Measurements from ENCODE around the gene COQ2. TPM values are rescaled to one million over a fixed set of nuclear protein-coding genes. Genes with fewer than 3 reads are reported as not detected.
"Not testable (repeated sequence)": the region's sequence is repeated elsewhere in the genome, so short reads cannot be mapped to it uniquely, and the experiment has no call there.

Gene COQ2, protein sequence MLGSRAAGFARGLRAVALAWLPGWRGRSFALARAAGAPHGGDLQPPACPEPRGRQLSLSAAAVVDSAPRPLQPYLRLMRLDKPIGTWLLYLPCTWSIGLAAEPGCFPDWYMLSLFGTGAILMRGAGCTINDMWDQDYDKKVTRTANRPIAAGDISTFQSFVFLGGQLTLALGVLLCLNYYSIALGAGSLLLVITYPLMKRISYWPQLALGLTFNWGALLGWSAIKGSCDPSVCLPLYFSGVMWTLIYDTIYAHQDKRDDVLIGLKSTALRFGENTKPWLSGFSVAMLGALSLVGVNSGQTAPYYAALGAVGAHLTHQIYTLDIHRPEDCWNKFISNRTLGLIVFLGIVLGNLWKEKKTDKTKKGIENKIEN
- 13.1 TPM for total RNA-seq
- long read RNA-seq, transcript COQ2-206 (7 exons, 1,641 nt): major isoform, 21 of 25 reads
- long read RNA-seq, partial matches to known transcripts: 1 of 25 reads
- long read RNA-seq, other reads (novel, unspliced or antisense): 3 of 25 reads

- intact Hi-C loops (cut with DNase I): loop anchor here (5.0 to 10.0 kb wide), 3 partner anchors 173 to 390 kb away; partner anchors contain the start of genes ABRAXAS1, HELQ, MRPS18C and SEC31A
Observed at GRCh38 chr4:83284193-83285054, at the start of gene COQ2. TSS of gene COQ2 (minus strand) at chr4:83284798. CDS start at chr4:83284764, 34 bp downstream.

DNA sequence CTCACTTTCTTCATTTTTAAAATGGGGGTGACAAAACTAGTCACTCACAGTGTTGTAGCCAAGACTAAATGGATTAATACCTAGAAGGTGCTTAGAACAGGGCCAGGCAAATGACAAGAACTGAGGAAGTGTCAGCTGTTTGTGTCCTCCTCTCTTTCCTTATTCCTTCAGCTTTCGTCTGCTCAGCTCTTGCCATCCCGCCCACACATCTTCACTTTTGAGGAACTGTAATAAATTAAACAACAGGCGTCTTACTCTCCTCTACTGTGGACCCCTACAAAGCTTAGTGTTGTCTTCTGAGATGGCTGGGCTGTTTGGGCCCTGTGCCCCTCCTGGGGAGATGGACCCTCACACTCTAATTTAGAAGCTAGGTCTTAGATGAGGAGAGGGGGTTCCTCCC lies 47.4 kb upstream of the COQ2 start:
- no peak for DNase-seq (ENCODE audit: low spot score)
- intact Hi-C loops (cut with DNase I): no loop called here

More at GRCh38 chr4:83284193-83285054, at the start of gene COQ2:
- peak; percentile 98 for DNase-seq (ENCODE audit: low spot score)

- DNase-seq (ENCODE audit: low spot score): no peak
- intact Hi-C loops (cut with DNase I): no loop called here
Observed at GRCh38 chr4:83329521-83330110, 45.0 kb upstream of the COQ2 start.

DNA sequence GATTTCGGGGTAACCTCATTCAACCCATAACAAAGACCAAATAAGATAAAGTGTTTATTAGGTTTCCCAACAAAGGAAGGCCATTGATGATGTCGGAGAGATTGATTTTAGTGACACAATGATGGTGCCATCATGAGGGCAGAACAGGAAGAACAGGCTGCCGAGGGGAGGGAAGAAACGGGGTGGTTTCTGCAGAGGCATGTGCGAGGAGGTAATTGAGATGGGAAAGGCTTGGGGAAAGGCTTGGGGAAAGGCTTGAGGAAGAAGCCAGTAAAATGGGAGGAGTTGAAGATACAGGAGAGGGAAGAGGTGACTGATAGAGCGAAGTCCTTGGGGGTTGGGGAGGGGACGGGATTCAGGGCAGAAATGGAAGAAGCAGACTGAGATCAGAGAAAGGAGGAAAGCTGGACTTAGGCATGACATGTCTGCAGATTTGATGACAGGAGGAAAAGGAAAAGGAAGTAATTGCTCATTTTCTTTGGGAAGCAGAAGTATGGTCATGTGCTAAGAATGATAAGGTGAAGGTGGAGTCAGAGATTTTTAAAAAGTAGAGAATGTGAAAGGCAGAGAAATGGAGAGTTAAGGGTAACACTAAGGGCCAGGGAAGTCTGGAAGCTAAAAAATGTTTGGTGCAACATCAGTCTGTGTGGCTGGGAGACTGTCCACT lies 44.1 kb upstream of the COQ2 start:
- no peak for DNase-seq (ENCODE audit: low spot score)
- intact Hi-C loops (cut with DNase I): no loop called here

DNA sequence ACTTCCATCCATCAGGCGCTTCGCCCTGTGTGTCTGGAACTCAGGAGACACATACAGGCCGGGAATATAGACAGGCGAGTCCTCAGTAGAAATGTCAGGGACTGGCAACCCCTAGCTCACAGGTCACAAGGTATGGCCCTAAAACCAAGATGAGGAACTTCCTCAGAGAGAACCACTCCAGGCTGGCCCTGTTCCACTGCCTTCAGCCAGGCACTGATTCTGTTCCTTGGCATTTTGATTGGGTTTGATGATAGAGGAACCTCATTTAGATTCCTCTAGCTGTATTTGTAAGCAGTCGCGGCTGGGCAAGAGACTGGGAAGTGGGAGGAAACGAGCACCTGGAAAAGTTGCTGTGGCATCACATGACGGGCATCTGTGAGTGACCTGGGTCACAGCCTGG lies 41.9 kb upstream of the COQ2 start:
- DNase-seq (ENCODE audit: low spot score): no peak
- intact Hi-C loops (cut with DNase I): no loop called here

GRCh38 chr4:83325306-83325705 lies 40.7 kb upstream of the COQ2 start:
- intact Hi-C loops (cut with DNase I); DNase-seq (ENCODE audit: low spot score): not testable (repeated sequence)

DNA sequence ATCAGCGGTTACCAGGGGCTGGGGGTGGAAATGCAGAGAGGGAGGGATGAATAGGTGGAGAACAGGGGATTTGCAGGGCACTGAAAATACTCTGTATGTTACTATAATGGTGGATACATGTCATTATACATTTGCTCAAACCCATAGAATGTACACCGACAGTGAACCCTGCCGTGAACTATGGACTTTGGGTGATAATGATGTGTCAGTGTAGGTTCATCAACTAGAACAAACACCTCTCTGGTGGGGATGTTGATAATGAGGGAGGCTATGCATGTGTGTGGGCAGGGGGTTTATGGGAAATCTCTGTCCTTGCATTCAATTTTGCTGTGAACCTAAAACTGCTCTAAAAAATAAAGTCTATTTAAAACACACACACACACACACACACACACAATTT lies 38.5 kb upstream of the COQ2 start:
- no peak for DNase-seq (ENCODE audit: low spot score)
- intact Hi-C loops (cut with DNase I): no loop called here

DNA sequence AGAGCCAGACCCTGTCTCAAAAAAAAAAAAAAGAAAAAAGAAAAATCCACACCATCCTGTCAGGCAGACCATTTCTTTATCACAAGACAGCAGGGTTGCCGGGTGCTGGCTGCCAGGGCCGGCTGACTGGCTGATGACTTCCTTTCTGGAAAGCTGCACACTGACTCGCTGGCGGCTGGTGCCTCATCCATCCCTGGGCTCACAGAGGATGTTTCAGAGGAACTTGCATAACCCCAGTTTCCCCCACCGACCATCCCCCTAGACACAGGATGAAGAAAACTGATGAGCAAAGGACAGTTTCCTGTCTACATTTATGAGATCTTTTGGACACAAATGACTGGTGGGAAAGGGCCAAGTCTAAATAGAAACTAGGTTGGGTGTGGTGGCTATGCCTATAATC lies 36.0 kb upstream of the COQ2 start:
- DNase-seq (ENCODE audit: low spot score): peak; percentile 90
- intact Hi-C loops (cut with DNase I): no loop called here

DNA sequence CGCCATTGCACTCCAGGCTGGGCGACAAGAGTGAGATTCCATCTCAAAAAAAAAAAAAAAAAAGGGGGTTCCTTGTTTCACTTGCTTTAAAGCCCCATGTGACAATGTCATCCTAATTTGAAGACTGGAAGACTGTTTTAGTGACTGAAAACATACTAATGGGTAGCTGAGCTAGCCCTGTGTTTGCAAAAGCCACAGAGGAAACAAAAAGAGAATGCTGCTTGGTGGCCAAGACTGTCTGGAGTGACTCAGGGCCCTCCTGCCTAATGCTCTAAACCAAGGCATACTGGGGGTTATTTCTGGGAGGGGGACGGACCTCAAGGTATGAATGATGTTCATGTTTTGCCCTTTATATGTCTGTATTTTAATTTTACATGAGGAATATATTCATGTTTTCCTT lies 34.1 kb upstream of the COQ2 start:
- intact Hi-C loops (cut with DNase I): no loop called here
- no peak for DNase-seq (ENCODE audit: low spot score)

- intact Hi-C loops (cut with DNase I): no loop called here
Observed at GRCh38 chr4:83317671-83318070, 33.1 kb upstream of the COQ2 start.

GRCh38 chr4:83316459-83317165 lies 32.0 kb upstream of the COQ2 start:
- no peak for DNase-seq (ENCODE audit: low spot score)
- intact Hi-C loops (cut with DNase I): no loop called here

More at GRCh38 chr4:83317671-83318070, 33.1 kb upstream of the COQ2 start:
- DNase-seq (ENCODE audit: low spot score): no peak

- intact Hi-C loops (cut with DNase I): no loop called here
- DNase-seq (ENCODE audit: low spot score): no peak
Observed at GRCh38 chr4:83315341-83315870, 30.8 kb upstream of the COQ2 start.

GRCh38 chr4:83308672-83309071 lies 24.1 kb upstream of the COQ2 start:
- no peak for DNase-seq (ENCODE audit: low spot score)
- intact Hi-C loops (cut with DNase I): no loop called here

DNA sequence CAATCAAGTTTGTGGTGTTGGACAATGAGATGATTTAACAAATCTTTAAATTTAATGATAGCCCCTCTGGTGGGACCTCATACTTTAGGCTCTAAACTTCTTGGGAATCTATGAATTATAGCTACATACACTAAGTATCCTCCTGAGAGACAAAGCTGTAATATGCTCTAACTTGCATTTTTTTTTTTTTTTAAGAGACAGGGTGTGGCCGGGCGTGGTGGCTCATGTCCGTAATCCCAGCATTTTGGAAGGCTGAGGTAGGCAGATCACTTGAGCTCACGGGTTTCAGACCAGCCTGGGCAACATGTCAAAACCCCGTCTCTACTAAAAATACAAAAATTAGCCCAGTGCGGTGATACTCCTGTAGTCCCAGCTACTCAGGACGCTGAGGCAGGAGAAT lies 23.3 kb upstream of the COQ2 start:
- no peak for DNase-seq (ENCODE audit: low spot score)
- intact Hi-C loops (cut with DNase I): no loop called here

GRCh38 chr4:83305187-83305586 lies 20.6 kb upstream of the COQ2 start:
- intact Hi-C loops (cut with DNase I): no loop called here
- DNase-seq (ENCODE audit: low spot score): no peak

DNA sequence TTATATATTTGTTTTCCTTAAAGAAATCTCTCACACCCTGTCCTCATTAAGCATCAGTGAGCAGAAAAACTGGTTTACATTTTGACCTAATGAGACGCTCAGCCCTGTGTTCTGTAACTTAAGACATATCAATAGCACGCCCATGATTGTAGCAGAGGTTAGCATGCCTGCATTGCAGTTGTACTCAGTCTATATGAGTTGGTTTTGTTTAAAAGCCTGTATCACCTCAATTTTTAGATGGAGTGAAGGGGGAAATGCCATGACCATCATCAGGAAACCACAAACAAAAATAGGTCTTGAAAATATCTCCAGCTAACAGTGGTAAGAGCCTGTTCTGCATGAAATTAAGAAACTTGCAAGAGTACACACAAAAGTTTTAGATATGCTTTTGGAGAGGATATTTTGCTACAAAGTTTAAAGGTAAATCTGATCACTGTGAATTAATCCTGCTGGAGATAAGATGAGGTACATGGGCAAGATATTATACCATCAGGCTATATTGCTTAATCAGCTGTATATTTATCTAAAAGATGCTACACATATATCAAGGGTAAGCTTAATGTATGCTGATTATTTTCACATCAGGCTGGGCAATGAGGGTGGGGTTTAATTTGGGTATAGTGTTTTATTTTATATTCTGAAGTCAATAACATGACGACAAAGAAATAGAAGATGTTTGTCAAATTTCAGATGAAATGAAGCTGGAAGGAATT lies 13.1 kb upstream of the COQ2 start:
- intact Hi-C loops (cut with DNase I): no loop called here
- DNase-seq (ENCODE audit: low spot score): no peak

- DNase-seq (ENCODE audit: low spot score): no peak
- intact Hi-C loops (cut with DNase I): no loop called here
Observed at GRCh38 chr4:83293305-83294046, 8.9 kb upstream of the COQ2 start.

All from cardiac septum (tissue), 1 donor.